IPS-18a (cell line): ENCODE results near the gene NDUFB11.

Experiments
- H3K27ac ChIP-seq: one replicate; pipeline ENCODE4 v1.5.1; 2013; ENCODE audit warnings: low read length
- H3K27me3 ChIP-seq: one replicate; pipeline ENCODE4 v1.6.1; 2013; ENCODE audit warnings: mild to moderate bottlenecking, low read length; ENCODE audit not compliant: control insufficient read depth, insufficient read depth
- H3K36me3 ChIP-seq: one replicate; pipeline ENCODE4 v1.6.1; 2013; ENCODE audit warnings: low read depth, low read length; ENCODE audit not compliant: control insufficient read depth
- H3K4me1 ChIP-seq: one replicate; pipeline ENCODE4 v1.6.1; 2013; ENCODE audit warnings: low read depth, low read length; ENCODE audit not compliant: control insufficient read depth
- H3K4me3 ChIP-seq: one replicate; pipeline ENCODE4 v1.5.1; 2013; ENCODE audit warnings: low read length
- H3K9ac ChIP-seq: one replicate; pipeline ENCODE4 v1.6.1; 2013; ENCODE audit warnings: mild to moderate bottlenecking, low read length, moderate library complexity
- H3K9me3 ChIP-seq: one replicate; pipeline ENCODE4 v1.6.1; 2013; ENCODE audit warnings: low read depth, low read length; ENCODE audit not compliant: control insufficient read depth

NDUFB11 gene

GRCh38 chrX:47182106-47182700, 37.7 kb upstream of the NDUFB11 start:
- Histone ChIP-seq H3K4me1 (no peaks in the 10 kb centered on the region), H3K36me3 (peaks cover 44% of the 10 kb centered on the region), H3K9me3 (no peaks in the 10 kb centered on the region), H3K27me3 (no peaks in the 10 kb centered on the region), H3K27ac (no peak overlapping the region), H3K9ac (no peak overlapping the region), H3K4me3 (no peak overlapping the region)

GRCh38 chrX:47181301-47181700, 36.8 kb upstream of the NDUFB11 start:
- no peak overlapping the region for H3K9ac ChIP-seq
- no peaks in the 10 kb centered on the region for H3K27me3 ChIP-seq
- no peak overlapping the region for H3K27ac ChIP-seq
- H3K9me3 ChIP-seq, result no peaks in the 10 kb centered on the region
- peaks cover 47% of the 10 kb centered on the region for H3K36me3 ChIP-seq
- no peak overlapping the region for H3K4me3 ChIP-seq
- no peaks in the 10 kb centered on the region for H3K4me1 ChIP-seq

GRCh38 chrX:47180346-47180745, 35.8 kb upstream of the NDUFB11 start:
- no peak overlapping the region for H3K9ac ChIP-seq
- no peaks in the 10 kb centered on the region for H3K9me3 ChIP-seq
- no peak overlapping the region for H3K27ac ChIP-seq
- no peak overlapping the region for H3K4me3 ChIP-seq
- H3K36me3 ChIP-seq, result peaks cover 41% of the 10 kb centered on the region
- no peaks in the 10 kb centered on the region for H3K27me3 ChIP-seq
- no peaks in the 10 kb centered on the region for H3K4me1 ChIP-seq

GRCh38 chrX:47179928-47180255, 35.4 kb upstream of the NDUFB11 start:
- no peaks in the 10 kb centered on the region for H3K27me3 ChIP-seq
- H3K4me1 ChIP-seq, result no peaks in the 10 kb centered on the region
- H3K9ac ChIP-seq, result no peak overlapping the region
- H3K27ac ChIP-seq, result no peak overlapping the region
- H3K9me3 ChIP-seq, result no peaks in the 10 kb centered on the region
- no peak overlapping the region for H3K4me3 ChIP-seq
- peaks cover 41% of the 10 kb centered on the region for H3K36me3 ChIP-seq

GRCh38 chrX:47179221-47179927, 34.9 kb upstream of the NDUFB11 start:
- no peak overlapping the region for H3K9ac ChIP-seq
- no peak overlapping the region for H3K27ac ChIP-seq
- no peaks in the 10 kb centered on the region for H3K27me3 ChIP-seq
- H3K4me1 ChIP-seq, result no peaks in the 10 kb centered on the region
- peaks cover 41% of the 10 kb centered on the region for H3K36me3 ChIP-seq
- no peaks in the 10 kb centered on the region for H3K9me3 ChIP-seq
- no peak overlapping the region for H3K4me3 ChIP-seq

GRCh38 chrX:47178337-47178736, 33.8 kb upstream of the NDUFB11 start:
- H3K36me3 ChIP-seq, result peaks cover 41% of the 10 kb centered on the region
- H3K27ac ChIP-seq, result no peak overlapping the region
- no peak overlapping the region for H3K9ac ChIP-seq
- H3K9me3 ChIP-seq, result no peaks in the 10 kb centered on the region
- H3K27me3 ChIP-seq, result no peaks in the 10 kb centered on the region
- no peak overlapping the region for H3K4me3 ChIP-seq
- H3K4me1 ChIP-seq, result no peaks in the 10 kb centered on the region

- Histone ChIP-seq H3K27ac (no peak overlapping the region), H3K4me3 (no peak overlapping the region), H3K9ac (no peak overlapping the region), H3K4me1 (no peaks in the 10 kb centered on the region), H3K9me3 (peaks cover 7% of the 10 kb centered on the region), H3K36me3 (peaks cover 41% of the 10 kb centered on the region), H3K27me3 (no peaks in the 10 kb centered on the region)
Observed at GRCh38 chrX:47177079-47177478, 32.6 kb upstream of the NDUFB11 start.

GRCh38 chrX:47176101-47176740, 31.7 kb upstream of the NDUFB11 start:
- Histone ChIP-seq H3K4me3 (no peak overlapping the region), H3K36me3 (peaks cover 33% of the 10 kb centered on the region), H3K27ac (no peak overlapping the region), H3K9me3 (peaks cover 8% of the 10 kb centered on the region), H3K27me3 (no peaks in the 10 kb centered on the region), H3K9ac (no peak overlapping the region), H3K4me1 (no peaks in the 10 kb centered on the region)

GRCh38 chrX:47175588-47175980, 31.1 kb upstream of the NDUFB11 start:
- Histone ChIP-seq H3K4me1 (no peaks in the 10 kb centered on the region), H3K27me3 (no peaks in the 10 kb centered on the region), H3K9ac (no peak overlapping the region), H3K27ac (no peak overlapping the region), H3K4me3 (no peak overlapping the region), H3K36me3 (peaks cover 33% of the 10 kb centered on the region), H3K9me3 (peaks cover 9% of the 10 kb centered on the region)

GRCh38 chrX:47174846-47175587, 30.5 kb upstream of the NDUFB11 start:
- peaks cover 10% of the 10 kb centered on the region for H3K9me3 ChIP-seq
- H3K27me3 ChIP-seq, result no peaks in the 10 kb centered on the region
- H3K4me3 ChIP-seq, result no peak overlapping the region
- H3K4me1 ChIP-seq, result no peaks in the 10 kb centered on the region
- H3K9ac ChIP-seq, result no peak overlapping the region
- peaks cover 33% of the 10 kb centered on the region for H3K36me3 ChIP-seq
- H3K27ac ChIP-seq, result no peak overlapping the region

GRCh38 chrX:47174376-47174775, 29.9 kb upstream of the NDUFB11 start:
- H3K9me3 ChIP-seq, result peaks cover 10% of the 10 kb centered on the region
- peaks cover 33% of the 10 kb centered on the region for H3K36me3 ChIP-seq
- H3K4me1 ChIP-seq, result no peaks in the 10 kb centered on the region
- no peak overlapping the region for H3K9ac ChIP-seq
- no peak overlapping the region for H3K27ac ChIP-seq
- H3K4me3 ChIP-seq, result no peak overlapping the region
- H3K27me3 ChIP-seq, result no peaks in the 10 kb centered on the region
